Cardiac fibroblast (primary cell): Measurements from ENCODE around the gene NAV2.
A peak's percentile ranks its signal among the peaks of the same experiment; 100 is the strongest.

Source experiments
- DNase-seq, 2 donors: peaks; one replicate each; pipeline versions ENCODE4 v3.0.0 to v3.0.0-alpha.2; 2010; ENCODE audit warnings: low read depth in 2 of 2
- H3K4me3 ChIP-seq, 2 donors: replicated peaks in 1 of 2; 1 replicate in 1 of 2; 2 replicates in 1 of 2; pipeline ENCODE4 v1.5.1; 2011; ENCODE audit warnings: low read depth in 2 of 2, low read length in 2 of 2, mild to moderate bottlenecking in 2 of 2, moderate library complexity in 1 of 2
- TF ChIP-seq, protein P1 (sequence below): IDR thresholded peaks from one replicate; pipeline ENCODE4 v1.5.1; 2011; ENCODE audit warnings: low read depth, mild to moderate bottlenecking, low read length, inconsistent platforms

NAV2 gene

DNA sequence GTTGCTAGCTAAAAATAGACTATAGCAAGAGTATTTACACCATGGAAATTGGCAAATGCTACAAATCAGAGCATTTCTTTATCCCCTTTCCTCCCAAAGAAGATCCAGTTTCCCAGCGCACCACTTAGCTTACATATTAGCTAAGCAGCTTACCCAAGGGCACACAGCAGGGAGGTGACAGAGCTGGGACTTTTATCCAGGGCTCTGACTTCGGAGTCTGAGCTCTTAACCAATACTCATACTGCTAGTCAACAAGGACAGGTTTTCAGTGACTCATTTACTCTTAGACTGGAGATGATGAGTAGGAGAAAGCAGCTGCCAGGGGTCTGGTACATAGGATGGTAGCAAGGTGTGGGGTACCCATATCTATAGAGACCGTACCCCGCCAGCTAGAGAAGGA lies 38.4 kb downstream of the NAV2 start:
- TF ChIP-seq, protein P1, sequence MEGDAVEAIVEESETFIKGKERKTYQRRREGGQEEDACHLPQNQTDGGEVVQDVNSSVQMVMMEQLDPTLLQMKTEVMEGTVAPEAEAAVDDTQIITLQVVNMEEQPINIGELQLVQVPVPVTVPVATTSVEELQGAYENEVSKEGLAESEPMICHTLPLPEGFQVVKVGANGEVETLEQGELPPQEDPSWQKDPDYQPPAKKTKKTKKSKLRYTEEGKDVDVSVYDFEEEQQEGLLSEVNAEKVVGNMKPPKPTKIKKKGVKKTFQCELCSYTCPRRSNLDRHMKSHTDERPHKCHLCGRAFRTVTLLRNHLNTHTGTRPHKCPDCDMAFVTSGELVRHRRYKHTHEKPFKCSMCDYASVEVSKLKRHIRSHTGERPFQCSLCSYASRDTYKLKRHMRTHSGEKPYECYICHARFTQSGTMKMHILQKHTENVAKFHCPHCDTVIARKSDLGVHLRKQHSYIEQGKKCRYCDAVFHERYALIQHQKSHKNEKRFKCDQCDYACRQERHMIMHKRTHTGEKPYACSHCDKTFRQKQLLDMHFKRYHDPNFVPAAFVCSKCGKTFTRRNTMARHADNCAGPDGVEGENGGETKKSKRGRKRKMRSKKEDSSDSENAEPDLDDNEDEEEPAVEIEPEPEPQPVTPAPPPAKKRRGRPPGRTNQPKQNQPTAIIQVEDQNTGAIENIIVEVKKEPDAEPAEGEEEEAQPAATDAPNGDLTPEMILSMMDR: no peak
- no peak overlapping the region for H3K4me3 ChIP-seq
- DNase-seq: no peak

DNA sequence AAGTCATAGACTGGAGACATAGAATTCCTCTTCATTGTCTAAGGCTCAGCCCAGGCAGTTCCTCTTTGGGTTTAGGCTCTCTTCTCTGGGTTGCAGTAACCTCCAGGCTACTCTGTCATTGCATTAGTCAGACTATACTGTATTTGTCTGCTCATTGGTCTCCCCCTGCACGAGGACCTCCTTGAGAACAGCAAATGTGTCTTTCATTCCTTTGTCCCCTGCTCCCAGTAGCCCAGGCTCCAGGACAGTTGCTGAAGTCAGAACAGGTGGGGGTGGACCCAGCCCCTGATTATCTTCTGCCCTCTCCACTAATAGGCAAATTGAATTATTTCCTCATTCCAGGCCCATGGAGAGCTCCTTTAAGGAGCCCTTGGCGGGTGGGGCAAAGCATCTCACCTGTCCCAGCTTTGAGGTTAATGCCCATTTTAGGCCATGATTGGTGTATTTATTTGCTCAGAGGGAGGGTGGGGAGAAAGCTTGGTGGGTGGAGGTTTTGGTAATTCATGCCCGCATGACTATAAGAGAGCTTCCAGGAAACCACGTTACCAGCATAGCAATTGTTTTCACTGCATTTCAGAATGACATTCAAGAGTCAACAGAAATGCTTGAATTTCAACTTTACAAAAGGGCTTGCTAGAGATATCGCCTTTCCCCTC lies 40.9 kb downstream of the NAV2 start:
- H3K4me3 ChIP-seq: no peak overlapping the region
- peak in 1 of 2 donors; percentile 54 for DNase-seq
- TF ChIP-seq, protein P1: no peak

DNA sequence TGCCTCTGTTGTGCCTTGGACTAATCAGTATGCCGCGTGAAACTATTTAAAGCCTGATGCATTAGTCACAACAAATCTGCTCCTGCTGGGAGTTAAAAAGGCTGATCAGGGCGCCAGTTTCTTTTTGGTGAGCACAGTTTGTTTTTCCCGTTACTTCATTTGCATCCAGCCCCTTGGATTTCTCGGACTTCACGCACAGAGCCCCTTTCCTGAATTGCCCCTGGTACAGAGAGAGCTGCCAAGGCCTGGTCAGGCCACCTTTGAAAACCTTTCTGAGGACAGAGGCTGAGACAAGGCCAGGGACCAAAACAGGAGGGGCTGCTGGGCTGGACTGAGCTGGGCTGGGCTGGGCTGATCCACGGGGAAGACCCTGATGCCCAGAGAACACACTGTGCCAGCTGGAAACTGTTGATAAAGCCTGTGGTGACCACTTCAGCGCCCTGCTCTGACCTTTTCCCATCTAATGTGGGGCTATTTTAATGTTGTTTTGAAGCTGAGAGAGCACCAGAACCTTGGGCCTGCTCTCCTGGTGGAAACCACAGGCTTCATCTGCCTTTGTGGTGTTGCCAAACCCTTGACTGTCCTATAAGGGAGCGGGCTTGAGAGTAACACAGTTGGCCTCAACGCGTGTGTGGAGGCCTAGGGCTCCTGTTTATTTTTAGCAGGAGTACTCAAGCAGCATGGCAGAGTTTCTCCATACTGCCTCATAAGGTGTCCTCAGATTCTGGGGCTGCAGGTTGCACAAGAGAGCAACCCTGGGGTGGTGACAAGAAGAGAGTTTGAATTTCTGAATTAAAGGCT lies 44.2 kb downstream of the NAV2 start:
- peak in 1 of 2 donors; percentile 60 for DNase-seq
- no peak overlapping the region for H3K4me3 ChIP-seq
- TF ChIP-seq, protein P1: no peak

DNA sequence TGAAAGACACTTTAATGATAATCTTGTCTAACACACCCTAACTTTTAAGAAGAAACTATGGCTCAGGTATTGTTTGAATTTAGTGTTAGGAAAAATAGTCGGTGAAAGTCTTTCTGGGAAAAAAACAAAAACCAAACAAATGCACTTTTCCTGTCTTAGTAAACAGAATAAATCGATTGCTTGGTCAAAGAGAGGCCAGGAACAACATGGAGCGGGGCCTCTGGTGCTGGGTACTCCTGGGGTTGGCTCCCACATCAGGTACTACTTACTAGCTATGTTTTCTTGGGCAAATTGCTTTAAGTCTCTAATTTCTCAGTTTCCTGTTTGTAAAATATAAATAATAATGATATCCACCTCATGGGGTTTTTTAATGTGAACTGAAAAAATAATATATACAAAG lies 46.8 kb downstream of the NAV2 start:
- no peak overlapping the region for H3K4me3 ChIP-seq
- TF ChIP-seq, protein P1: no peak
- no peak for DNase-seq

DNA sequence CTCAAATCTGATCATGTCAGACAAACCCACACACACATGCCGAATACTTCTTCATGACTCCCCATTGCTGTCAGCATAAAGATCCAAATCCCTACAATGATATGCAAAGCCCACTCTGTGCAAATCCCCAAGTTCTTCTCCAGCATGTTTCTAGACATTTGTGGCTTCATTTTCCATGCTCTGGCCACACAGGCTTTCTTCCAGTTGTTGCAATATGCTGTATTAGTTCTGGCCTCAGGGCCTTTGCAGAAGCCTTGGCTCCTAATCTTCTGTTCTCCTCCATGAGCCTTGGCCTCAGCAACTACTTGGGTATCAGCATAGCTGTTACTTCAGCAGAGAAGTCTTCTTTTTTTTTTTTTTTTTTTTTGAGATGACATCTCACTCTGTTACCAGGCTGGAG lies 49.6 kb downstream of the NAV2 start:
- DNase-seq: no peak
- TF ChIP-seq, protein P1: no peak
- no peak overlapping the region for H3K4me3 ChIP-seq

DNA sequence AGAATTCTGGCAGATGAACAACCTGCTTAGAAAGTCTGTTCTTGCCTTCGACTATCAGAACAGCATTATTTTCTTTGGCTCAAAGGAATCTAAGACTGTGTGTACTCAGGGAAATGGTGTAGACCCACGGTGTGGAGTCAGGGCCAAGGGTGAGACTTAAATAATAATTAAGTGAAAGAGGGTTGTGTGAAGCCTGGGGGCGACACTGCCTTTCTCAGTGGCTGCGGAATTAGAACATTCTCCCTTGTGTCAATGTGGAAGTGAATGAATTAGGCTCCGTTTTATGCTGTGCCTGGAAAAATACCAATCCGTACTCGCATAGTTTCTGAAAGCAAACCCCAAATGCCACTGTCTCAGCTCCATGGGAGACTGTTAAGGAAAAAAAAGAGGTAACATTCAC lies 50.7 kb downstream of the NAV2 start:
- no peak for DNase-seq
- H3K4me3 ChIP-seq: no peak overlapping the region
- TF ChIP-seq, protein P1: no peak

DNA sequence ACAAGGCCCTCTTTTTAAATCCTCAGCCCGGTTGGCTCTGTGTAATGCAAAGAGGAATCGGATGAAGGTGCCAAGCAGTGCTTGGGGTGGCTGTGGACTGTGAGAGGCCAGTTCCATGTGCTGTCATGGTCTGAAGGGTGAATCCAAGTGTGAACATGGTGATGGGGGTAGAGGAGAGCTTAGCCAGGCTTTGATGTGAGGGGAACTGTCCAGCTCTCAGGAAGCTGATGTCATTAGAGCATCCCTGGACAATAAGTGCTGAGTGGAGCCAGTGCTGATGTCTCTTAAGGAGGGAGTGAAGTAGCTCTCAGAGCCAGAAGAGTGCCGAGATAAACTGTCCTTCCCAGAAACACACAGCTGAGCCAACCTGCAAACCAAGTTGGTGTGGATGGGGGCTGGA lies 53.6 kb downstream of the NAV2 start:
- peak; percentile 39 to 43 for DNase-seq
- TF ChIP-seq, protein P1: no peak
- H3K4me3 ChIP-seq: no peak overlapping the region
